Astrocyte (in vitro differentiated cells and primary cell): ENCODE data around the gene ANKRD62. TPM values are rescaled to one million over a fixed set of nuclear protein-coding genes. Genes with fewer than 3 reads are reported as not detected.

Experiments
- DNase-seq: peaks from one replicate; pipeline ENCODE4 v3.0.0-alpha.2; 2010; ENCODE audit warnings: low read depth
- FAIRE-seq: peaks from 2 replicates; lab custom pipeline; 2011; peaks lifted over from hg19 to GRCh38; lab: Jason Lieb, UNC
- H2AFZ ChIP-seq: 2 replicates; pipeline ENCODE4 v1.6.0; 2012; ENCODE audit warnings: low read depth, low read length, inconsistent platforms
- H3K27ac ChIP-seq: 2 replicates; pipeline ENCODE4 v1.5.1; 2011; ENCODE audit warnings: low read depth, low read length, inconsistent platforms
- H3K27me3 ChIP-seq: 2 replicates; pipeline ENCODE4 v1.6.0; 2011; ENCODE audit warnings: low read length, inconsistent platforms; ENCODE audit not compliant: insufficient read depth
- H3K36me3 ChIP-seq: 2 replicates; pipeline ENCODE4 v1.5.1; 2011; ENCODE audit warnings: low read length, inconsistent platforms; ENCODE audit not compliant: insufficient read depth
- H3K4me1 ChIP-seq: 2 replicates; pipeline ENCODE4 v1.5.1; 2011; ENCODE audit warnings: low read length, inconsistent platforms; ENCODE audit not compliant: insufficient read depth
- H3K4me2 ChIP-seq: 2 replicates; pipeline ENCODE4 v1.6.0; 2012; ENCODE audit warnings: low read length, inconsistent platforms
- H3K4me3 ChIP-seq: 2 replicates; pipeline ENCODE4 v1.5.1; 2011; ENCODE audit warnings: low read depth, mild to moderate bottlenecking, low read length, inconsistent platforms; ENCODE audit not compliant: insufficient read depth
- H3K79me2 ChIP-seq: 2 replicates; pipeline ENCODE4 v1.6.0; 2012; ENCODE audit warnings: mild to moderate bottlenecking, low read length, inconsistent platforms; ENCODE audit not compliant: insufficient read depth
- H3K9ac ChIP-seq: 2 replicates; pipeline ENCODE4 v1.6.0; 2012; ENCODE audit warnings: mild to moderate bottlenecking, low read length, inconsistent platforms
- H3K9me3 ChIP-seq: 2 replicates; pipeline ENCODE4 v1.5.1; 2012; ENCODE audit warnings: low read depth, mild to moderate bottlenecking, low read length, inconsistent platforms; ENCODE audit not compliant: insufficient read depth
- H4K20me1 ChIP-seq: 2 replicates; pipeline ENCODE4 v1.6.0; 2012; ENCODE audit warnings: low read length, inconsistent platforms; ENCODE audit not compliant: insufficient read depth
- H3K27ac Mint-ChIP-seq: one replicate; pipeline ENCODE4 v1.8.0; 2021; ENCODE audit warnings: mild to moderate bottlenecking, mixed read lengths; ENCODE audit not compliant: unreplicated experiment
- H3K27me3 Mint-ChIP-seq: one replicate; pipeline ENCODE4 v1.8.0; 2021; ENCODE audit warnings: low read depth, mixed read lengths; ENCODE audit not compliant: unreplicated experiment
- H3K36me3 Mint-ChIP-seq: one replicate; pipeline ENCODE4 v1.8.0; 2021; ENCODE audit warnings: low read depth, mixed read lengths; ENCODE audit not compliant: unreplicated experiment
- H3K4me1 Mint-ChIP-seq: one replicate; pipeline ENCODE4 v1.8.0; 2021; ENCODE audit warnings: low read depth, mixed read lengths; ENCODE audit not compliant: unreplicated experiment
- H3K4me3 Mint-ChIP-seq: one replicate; pipeline ENCODE4 v1.8.0; 2021; ENCODE audit warnings: mild to moderate bottlenecking, moderate library complexity, mixed read lengths; ENCODE audit not compliant: unreplicated experiment
- H3K9me3 Mint-ChIP-seq: one replicate; pipeline ENCODE4 v1.8.0; 2021; ENCODE audit warnings: mild to moderate bottlenecking, mixed read lengths; ENCODE audit not compliant: unreplicated experiment
- CTCF ChIP-seq: IDR thresholded peaks from 2 replicates; pipeline ENCODE4 v1.5.1; 2011; ENCODE audit warnings: low read depth, mild to moderate bottlenecking, inconsistent platforms, low read length, moderate library complexity; ENCODE audit not compliant: insufficient read depth
- EZH2 ChIP-seq: IDR thresholded peaks from 2 replicates; pipeline ENCODE4 v1.6.1; 2012; ENCODE audit warnings: mild to moderate bottlenecking, low read length, inconsistent platforms; ENCODE audit not compliant: insufficient read depth
- total RNA-seq: library from RNA; stranded (reverse); gene quantifications from 2 replicates; pipeline ENCODE4 v1.2.1, GENCODE V29; 2021

ANKRD62 gene
- total RNA-seq, 1 donor from 2014 or later, result not detected

DNA sequence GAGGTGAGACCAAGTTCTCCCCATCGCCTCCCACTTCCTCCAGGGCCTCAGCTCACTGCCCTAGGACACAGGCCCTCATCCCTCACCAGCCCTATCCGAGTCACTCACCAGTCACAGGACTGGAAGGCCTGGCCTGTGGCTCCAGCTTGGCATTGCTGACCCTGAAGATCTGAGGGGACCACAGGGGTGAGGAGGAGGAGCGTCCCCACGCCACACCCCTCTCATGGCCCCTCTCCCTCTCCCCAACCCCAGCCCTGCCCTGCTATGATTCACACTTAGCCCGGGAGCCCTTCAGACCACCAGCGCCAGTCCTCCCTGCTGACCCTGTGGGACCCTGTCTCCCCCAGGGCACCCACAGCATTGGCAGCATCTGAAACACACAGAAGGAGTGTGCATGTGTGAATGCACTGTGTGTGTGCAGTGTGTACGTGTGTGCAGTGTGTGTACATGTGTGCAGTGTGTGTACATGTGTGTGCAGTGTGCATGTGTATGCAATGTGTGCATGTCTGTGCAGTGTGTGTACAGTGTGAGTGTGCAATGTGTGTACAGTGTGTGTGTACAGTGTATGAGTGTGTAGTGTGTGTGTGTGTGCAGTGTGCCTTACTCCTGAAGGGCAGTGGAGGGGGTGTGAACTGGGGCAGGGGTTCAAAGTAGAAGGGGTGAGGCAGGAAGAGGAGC is 29.4 kb upstream of the ANKRD62 start:
- Histone ChIP-seq H3K27me3 (no peaks in the 10 kb centered on the region), H3K27ac (no peak overlapping the region), H3K9me3 (no peaks in the 10 kb centered on the region), H2AFZ (no peak overlapping the region), H4K20me1 (no peaks in the 10 kb centered on the region), H3K36me3 (no peaks in the 10 kb centered on the region), H3K9ac (no peak overlapping the region), H3K79me2 (no peaks in the 10 kb centered on the region), H3K4me1 (no peaks in the 10 kb centered on the region), H3K4me2 (no peak overlapping the region), H3K4me3 (no peak overlapping the region)
- peaks cover 3% of the 10 kb centered on the region for H3K36me3 Mint-ChIP-seq
- peaks cover 4% of the 10 kb centered on the region for H3K4me1 Mint-ChIP-seq
- H3K27me3 Mint-ChIP-seq, result peaks cover 13% of the 10 kb centered on the region
- no peaks in the 10 kb centered on the region for H3K9me3 Mint-ChIP-seq
- FAIRE-seq (no peak), DNase-seq (no peak)
- no peak overlapping the region for H3K27ac Mint-ChIP-seq
- TF ChIP-seq EZH2, result no peak
- TF ChIP-seq CTCF, result no peak
- no peak overlapping the region for H3K4me3 Mint-ChIP-seq

- Histone ChIP-seq H3K9me3 (no peaks in the 10 kb centered on the region), H4K20me1 (no peaks in the 10 kb centered on the region), H3K9ac (no peak overlapping the region), H3K36me3 (no peaks in the 10 kb centered on the region), H3K27me3 (no peaks in the 10 kb centered on the region), H3K4me2 (no peak overlapping the region), H3K4me3 (no peak overlapping the region), H3K79me2 (no peaks in the 10 kb centered on the region), H2AFZ (no peak overlapping the region), H3K4me1 (no peaks in the 10 kb centered on the region), H3K27ac (no peak overlapping the region)
- no peak for DNase-seq
- Mint-ChIP-seq H3K4me1 (peaks cover 4% of the 10 kb centered on the region), H3K27ac (no peak overlapping the region), H3K36me3 (peaks cover 3% of the 10 kb centered on the region), H3K9me3 (no peaks in the 10 kb centered on the region), H3K4me3 (no peak overlapping the region), H3K27me3 (peaks cover 13% of the 10 kb centered on the region)
- TF ChIP-seq EZH2 (no peak), CTCF (no peak)
- FAIRE-seq, result no peak
Observed at GRCh38 chr18:12065397-12065796, 28.2 kb upstream of the ANKRD62 start.

GRCh38 chr18:12066910-12067511 is 26.6 kb upstream of the ANKRD62 start:
- H3K4me1 ChIP-seq, result no peaks in the 10 kb centered on the region
- no peak overlapping the region for H3K4me3 ChIP-seq
- no peaks in the 10 kb centered on the region for H3K9me3 ChIP-seq
- no peak overlapping the region for H3K4me3 Mint-ChIP-seq
- H3K79me2 ChIP-seq, result no peaks in the 10 kb centered on the region
- H3K27ac ChIP-seq, result no peak overlapping the region
- peaks cover 4% of the 10 kb centered on the region for H3K4me1 Mint-ChIP-seq
- H4K20me1 ChIP-seq, result no peaks in the 10 kb centered on the region
- no peak overlapping the region for H3K4me2 ChIP-seq
- H3K9me3 Mint-ChIP-seq, result no peaks in the 10 kb centered on the region
- no peak for TF ChIP-seq CTCF
- H3K36me3 Mint-ChIP-seq, result peaks cover 3% of the 10 kb centered on the region
- no peak overlapping the region for H3K27ac Mint-ChIP-seq
- no peak for DNase-seq
- H3K36me3 ChIP-seq, result no peaks in the 10 kb centered on the region
- H3K9ac ChIP-seq, result no peak overlapping the region
- no peak overlapping the region for H2AFZ ChIP-seq
- no peak for FAIRE-seq
- H3K27me3 ChIP-seq, result no peaks in the 10 kb centered on the region
- peaks cover 13% of the 10 kb centered on the region for H3K27me3 Mint-ChIP-seq
